A673 (cell line): Measurements from ENCODE around the gene ATP5F1D. TPM values are rescaled to one million over a fixed set of nuclear protein-coding genes. Genes with fewer than 3 reads are reported as not detected.
A peak's percentile ranks its signal among the peaks of the same experiment; 100 is the strongest.

Experiments used
- BruUV-seq: library from RNA; stranded (reverse); fragments of 400-500 nt; replicated peaks from 2 replicates; lab custom pipeline; 2021; lab: Mats Ljungman, UMichigan
- CTCF ChIA-PET: fragments of 300-600 bp; sonication (Branson Sonifier 250); formaldehyde crosslinking; loops from one replicate; lab custom pipeline; 2022; ENCODE audit warnings: antibody characterized with exemption; lab: Charles Lee
- POLR2A ChIA-PET: fragments of 300-600 bp; sonication (Branson Sonifier 250); formaldehyde crosslinking; loops from one replicate; lab custom pipeline; 2022; ENCODE audit warnings: antibody characterized with exemption; ENCODE audit not compliant: low non-redundant PET; lab: Charles Lee
- DNase-seq: peaks from one replicate; pipeline ENCODE4 v3.0.0-alpha.2; 2015; ENCODE audit warnings: low spot score
- H3K27ac ChIP-seq: fragments of 200-600 bp; sonication (generic); 2 replicates; pipeline ENCODE4 v1.5.1; 2016; ENCODE audit warnings: mixed run types, low read depth, mild to moderate bottlenecking, mixed read lengths, antibody characterized with exemption, low read length; ENCODE audit not compliant: poor library complexity, severe bottlenecking
- H3K27me3 ChIP-seq: fragments of 200-600 bp; sonication (generic); replicated peaks from 2 replicates; pipeline ENCODE4 v1.6.1; 2017; ENCODE audit warnings: mixed run types, low read depth, mild to moderate bottlenecking, mixed read lengths, antibody characterized with exemption, low read length; ENCODE audit not compliant: insufficient read depth, poor library complexity
- H3K36me3 ChIP-seq: fragments of 200-600 bp; sonication (generic); 2 replicates; pipeline ENCODE4 v1.6.1; 2016; ENCODE audit warnings: mixed run types, mild to moderate bottlenecking, mixed read lengths, antibody characterized with exemption, low read length; ENCODE audit not compliant: insufficient read depth, poor library complexity, severe bottlenecking
- H3K4me1 ChIP-seq: fragments of 200-600 bp; sonication (generic); 2 replicates; pipeline ENCODE4 v1.6.1; 2017; ENCODE audit warnings: mixed run types, mild to moderate bottlenecking, mixed read lengths, antibody characterized with exemption, low read length; ENCODE audit not compliant: insufficient read depth, poor library complexity, severe bottlenecking
- H3K4me3 ChIP-seq: fragments of 200-600 bp; sonication (generic); 2 replicates; pipeline ENCODE4 v1.5.1; 2016; ENCODE audit warnings: low read depth, mixed run types, mild to moderate bottlenecking, mixed read lengths, low read length; ENCODE audit not compliant: poor library complexity, severe bottlenecking
- H3K9me3 ChIP-seq: fragments of 200-600 bp; sonication (generic); 2 replicates; pipeline ENCODE4 v1.6.1; 2016; ENCODE audit warnings: mixed run types, low read depth, mild to moderate bottlenecking, mixed read lengths, antibody characterized with exemption, low read length; ENCODE audit not compliant: poor library complexity, severe bottlenecking
- EZH2 ChIP-seq: fragments of 200-600 bp; sonication (generic); IDR thresholded peaks from 2 replicates; pipeline ENCODE4 v1.6.1; 2017; ENCODE audit warnings: borderline replicate concordance, low read depth, mild to moderate bottlenecking, mixed read lengths, antibody characterized with exemption, low read length; ENCODE audit not compliant: poor library complexity, severe bottlenecking
- intact Hi-C: fragments of 100-400 bp; cut with micrococcal nuclease; formaldehyde crosslinking; loops from one replicate; pipeline ENCODE4 v1.10.0; 2022; ENCODE audit not compliant: unreplicated experiment
- total RNA-seq: library from RNA; stranded (reverse); gene quantifications from 2 replicates; pipeline ENCODE4 v1.2.3, GENCODE V29; 2021
- TF ChIP-seq, protein P1 (sequence below): fragments of 300-800, 200-600 bp; sonication (generic); conservative IDR thresholded peaks from 2 replicates; pipeline ENCODE4 v1.5.1; 2017; ENCODE audit warnings: low read depth, mild to moderate bottlenecking, antibody characterized with exemption, low read length, moderate library complexity, mixed read lengths

ATP5F1D gene
- total RNA-seq, 1 experiment from 2014 or later: 237 TPM

DNA sequence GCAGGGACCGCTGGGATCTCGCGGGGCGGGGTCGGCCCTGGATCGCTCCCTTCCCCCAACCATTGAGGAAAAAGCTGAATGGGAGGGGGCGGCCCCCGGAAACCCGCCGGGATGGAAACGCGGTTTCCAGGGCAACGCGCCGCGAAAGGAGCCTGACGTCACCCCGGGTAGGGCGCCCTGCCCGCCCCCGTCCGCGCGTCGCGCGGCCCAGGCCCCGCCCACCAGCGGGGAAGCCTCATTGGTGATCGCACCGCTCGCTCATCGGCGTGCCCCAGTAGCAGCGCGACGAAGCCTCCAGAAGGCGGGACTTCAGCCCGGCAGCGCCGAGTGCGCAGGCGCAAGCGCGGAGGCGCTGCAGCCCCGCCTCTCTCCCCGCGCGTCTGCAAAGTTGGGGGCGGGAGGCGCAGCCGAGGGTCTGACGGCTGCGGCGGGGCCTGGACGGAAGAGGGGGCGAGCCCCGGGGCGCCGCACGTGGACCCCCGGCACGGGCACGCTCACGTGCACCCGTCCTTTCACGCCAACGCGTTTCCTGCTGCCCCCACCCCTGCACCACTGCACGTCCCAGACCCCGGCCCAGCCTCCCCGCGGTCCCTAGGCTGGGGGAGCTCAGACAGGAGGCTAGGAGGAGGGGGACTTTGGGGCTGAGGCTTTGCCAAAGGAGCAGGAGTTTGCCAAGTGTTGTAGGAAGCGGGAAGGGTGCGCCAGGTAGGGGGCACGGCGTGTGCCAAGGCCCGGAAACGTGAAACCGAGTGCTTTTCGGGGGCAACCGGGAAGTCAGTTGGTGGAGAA is 19.4 kb downstream of the ATP5F1D start:
- BruUV-seq: no TSS peak
- peaks cover 74% of the 10 kb centered on the region for H3K4me1 ChIP-seq
- TF ChIP-seq, protein P1, sequence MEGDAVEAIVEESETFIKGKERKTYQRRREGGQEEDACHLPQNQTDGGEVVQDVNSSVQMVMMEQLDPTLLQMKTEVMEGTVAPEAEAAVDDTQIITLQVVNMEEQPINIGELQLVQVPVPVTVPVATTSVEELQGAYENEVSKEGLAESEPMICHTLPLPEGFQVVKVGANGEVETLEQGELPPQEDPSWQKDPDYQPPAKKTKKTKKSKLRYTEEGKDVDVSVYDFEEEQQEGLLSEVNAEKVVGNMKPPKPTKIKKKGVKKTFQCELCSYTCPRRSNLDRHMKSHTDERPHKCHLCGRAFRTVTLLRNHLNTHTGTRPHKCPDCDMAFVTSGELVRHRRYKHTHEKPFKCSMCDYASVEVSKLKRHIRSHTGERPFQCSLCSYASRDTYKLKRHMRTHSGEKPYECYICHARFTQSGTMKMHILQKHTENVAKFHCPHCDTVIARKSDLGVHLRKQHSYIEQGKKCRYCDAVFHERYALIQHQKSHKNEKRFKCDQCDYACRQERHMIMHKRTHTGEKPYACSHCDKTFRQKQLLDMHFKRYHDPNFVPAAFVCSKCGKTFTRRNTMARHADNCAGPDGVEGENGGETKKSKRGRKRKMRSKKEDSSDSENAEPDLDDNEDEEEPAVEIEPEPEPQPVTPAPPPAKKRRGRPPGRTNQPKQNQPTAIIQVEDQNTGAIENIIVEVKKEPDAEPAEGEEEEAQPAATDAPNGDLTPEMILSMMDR: no peak
- TF ChIP-seq EZH2: no peak
- H3K27ac ChIP-seq: peak overlapping the region; percentile 90
- H3K36me3 ChIP-seq: peaks cover 21% of the 10 kb centered on the region
- CTCF ChIA-PET: interaction anchor here (1.1 kb wide), 1 partner anchor 17 kb away, joined by 4 read pairs; no protein-coding TSS in a partner anchor
- intact Hi-C loops: no loop called here
- POLR2A ChIA-PET: interaction anchor here (1.5 kb wide), 1 partner anchor 8 kb away, joined by 3 read pairs; the partner anchor contains the start of gene CIRBP
- DNase-seq: peak; percentile 98
- H3K27me3 ChIP-seq: no peaks in the 10 kb centered on the region
- no peaks in the 10 kb centered on the region for H3K9me3 ChIP-seq
- H3K4me3 ChIP-seq: peak overlapping the region; percentile 82

DNA sequence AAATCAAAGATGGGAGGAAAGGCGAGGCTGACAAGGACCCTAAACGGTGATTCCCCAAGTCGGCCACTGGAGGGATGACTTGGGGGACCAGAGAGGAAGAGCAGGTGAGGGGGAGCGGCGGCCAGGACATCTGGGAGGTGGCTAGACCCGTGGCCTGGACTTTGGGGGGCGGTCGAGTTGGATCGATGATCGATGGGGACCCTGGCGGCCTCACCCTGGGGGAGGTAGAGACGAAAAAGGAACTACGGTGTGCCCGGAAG is 19.9 kb downstream of the ATP5F1D start:
- ChIA-PET POLR2A (interaction anchor here (1.5 kb wide), 1 partner anchor 7 kb away, joined by 3 read pairs; the partner anchor contains the start of gene CIRBP), CTCF (interaction anchor here (1.1 kb wide), 1 partner anchor 17 kb away, joined by 4 read pairs; no protein-coding TSS in a partner anchor)
- TF ChIP-seq EZH2: no peak
- TF ChIP-seq, protein P1: peak; percentile 42
- Histone ChIP-seq H3K27ac (peak overlapping the region; percentile 90), H3K36me3 (peaks cover 16% of the 10 kb centered on the region), H3K9me3 (no peaks in the 10 kb centered on the region), H3K27me3 (no peaks in the 10 kb centered on the region), H3K4me3 (peak overlapping the region; percentile 82), H3K4me1 (peaks cover 74% of the 10 kb centered on the region)
- no TSS peak for BruUV-seq
- intact Hi-C loops: no loop called here
- peak; percentile 75 for DNase-seq

GRCh38 chr19:1261798-1262622 is 20.5 kb downstream of the ATP5F1D start:
- peak overlapping the region; percentile 90 for H3K27ac ChIP-seq
- peaks cover 72% of the 10 kb centered on the region for H3K4me1 ChIP-seq
- POLR2A ChIA-PET: interaction anchor here (1.5 kb wide), 1 partner anchor 7 kb away, joined by 3 read pairs; the partner anchor contains the start of gene CIRBP
- peaks cover 11% of the 10 kb centered on the region for H3K36me3 ChIP-seq
- H3K9me3 ChIP-seq: no peaks in the 10 kb centered on the region
- peak overlapping the region; percentile 82 for H3K4me3 ChIP-seq
- no peak for DNase-seq
- CTCF ChIA-PET: interaction anchor here (0.5 to 1.1 kb wide), 3 partner anchors 18 to 110 kb away, joined by 3 to 11 read pairs (median 4); no protein-coding TSS in a partner anchor
- intact Hi-C loops: no loop called here
- no peaks in the 10 kb centered on the region for H3K27me3 ChIP-seq
- no peak for TF ChIP-seq EZH2
- TF ChIP-seq, protein P1: no peak
- no TSS peak for BruUV-seq
